GM19025 (cell line): Measurements from ENCODE around the gene C2orf81.
"Not testable (repeated sequence)": the region's sequence is repeated elsewhere in the genome, so short reads cannot be mapped to it uniquely, and the experiment has no call there.

Experiments used
- ATAC-seq: cut with Tn5 transposase; IDR thresholded peaks from one replicate; pipeline ENCODE4 v1.9.1; 2021; ENCODE audit warnings: mild to moderate bottlenecking, low read depth, moderate library complexity; ENCODE audit not compliant: unreplicated experiment

Gene C2orf81

DNA sequence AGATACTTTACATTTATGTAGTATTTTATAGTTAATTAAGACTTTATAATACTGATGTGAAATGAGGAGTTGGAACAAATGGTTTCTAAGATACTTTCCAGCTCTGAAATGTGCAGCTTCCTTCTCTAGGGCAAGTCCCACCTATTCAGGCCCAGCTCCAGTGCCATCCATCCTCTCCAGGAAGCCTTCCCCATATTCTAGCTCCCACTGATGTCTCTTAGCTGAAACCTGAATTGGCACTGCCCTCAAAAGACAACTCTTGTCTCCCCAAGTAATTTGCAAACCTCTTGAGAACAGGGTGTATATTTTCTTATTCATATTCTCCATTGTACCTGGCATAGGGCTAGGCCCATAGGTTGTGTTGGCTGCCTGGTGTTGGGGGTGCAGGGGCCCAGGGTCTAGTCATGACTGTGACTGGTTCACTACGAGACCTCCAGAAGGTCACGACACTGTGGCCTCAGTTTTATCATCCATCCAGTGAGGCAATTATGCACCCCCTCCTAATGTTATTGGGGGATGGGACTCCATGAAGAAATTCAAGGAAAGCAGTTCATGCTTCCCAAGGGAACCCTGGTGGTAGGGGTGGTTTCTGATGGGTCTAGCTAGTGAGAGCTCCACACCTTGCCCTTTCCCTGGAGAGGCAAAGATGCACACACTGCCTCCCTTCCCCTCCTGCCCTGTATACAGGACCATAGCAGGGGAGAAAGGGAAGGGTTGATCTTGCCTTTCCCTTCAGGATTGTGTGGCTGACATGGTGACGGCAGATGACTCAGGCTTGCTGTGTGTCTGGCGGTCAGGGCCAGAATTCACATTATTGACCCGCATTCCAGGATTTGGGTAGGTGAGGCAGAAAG is 2.9 kb upstream of the C2orf81 start:
- ATAC-seq: no peak

DNA sequence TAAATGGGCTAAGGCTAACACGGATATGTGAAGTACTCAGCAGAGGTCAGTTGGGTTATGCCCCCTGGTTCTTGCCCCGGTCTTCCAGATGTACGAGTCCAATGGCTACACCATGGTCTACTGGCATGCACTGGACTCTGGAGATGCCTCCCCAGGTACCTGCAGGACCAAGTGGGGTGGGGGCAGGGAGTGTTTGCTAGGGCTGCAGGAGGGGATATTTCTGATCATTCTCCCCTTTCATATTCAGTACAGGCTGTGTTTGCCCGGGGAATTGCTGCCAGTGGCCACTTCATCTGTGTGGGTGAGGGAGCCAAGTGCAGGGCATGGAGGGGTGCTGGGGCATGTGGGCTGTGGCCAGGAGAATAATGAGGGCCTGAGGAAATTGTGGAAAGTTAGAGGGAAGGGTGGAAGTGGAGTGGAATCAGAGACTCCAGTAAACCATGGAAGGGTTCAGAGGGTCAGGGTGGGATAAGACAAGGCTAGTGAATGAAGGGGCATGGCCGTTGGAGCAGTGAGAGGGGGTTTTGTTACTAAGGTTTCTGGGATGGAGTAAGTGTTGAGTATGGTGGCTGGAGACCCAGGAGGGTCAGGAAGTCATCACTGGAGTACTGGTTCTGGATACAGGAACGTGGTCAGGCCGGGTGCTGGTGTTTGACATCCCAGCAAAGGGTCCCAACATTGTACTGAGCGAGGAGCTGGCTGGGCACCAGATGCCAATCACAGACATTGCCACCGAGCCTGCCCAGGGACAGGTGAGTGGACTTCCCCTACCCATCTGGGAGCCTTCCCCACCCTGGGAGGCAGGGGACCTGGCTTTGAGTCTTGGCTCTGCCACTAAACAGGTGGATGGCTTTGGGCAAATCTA is 2.0 kb upstream of the C2orf81 start:
- ATAC-seq: no peak

DNA sequence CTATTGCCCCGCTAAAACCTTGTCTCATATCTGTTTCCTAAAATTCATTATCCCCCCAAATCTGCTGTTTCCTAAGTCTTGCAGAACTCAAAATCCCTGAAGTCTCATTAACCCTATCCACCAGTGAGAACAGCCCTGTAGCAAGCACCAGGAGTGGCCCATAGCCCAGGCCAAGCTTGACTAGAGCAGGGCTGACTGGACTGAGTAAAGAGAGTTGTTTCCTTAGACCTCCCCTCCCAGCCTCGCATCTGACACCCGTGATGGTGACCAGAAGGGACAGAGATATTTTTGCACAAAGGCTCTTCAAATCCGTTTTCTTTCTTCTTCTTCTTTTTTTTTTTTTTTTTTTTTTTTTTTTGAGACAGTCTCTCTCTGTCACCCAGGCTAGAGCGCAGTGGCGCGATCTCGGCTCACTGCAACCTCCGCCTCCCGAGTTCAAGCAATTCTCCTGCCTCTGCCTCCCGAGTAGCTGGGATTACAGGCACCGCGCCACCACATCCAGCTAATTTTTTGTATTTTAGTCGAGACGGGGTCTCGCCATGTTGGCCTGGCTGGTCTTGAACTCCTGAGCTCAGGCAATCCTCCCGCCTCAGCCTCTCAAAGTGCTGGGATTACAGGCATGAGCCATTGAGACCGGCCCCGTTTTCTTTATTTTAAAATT is 846 bp downstream of the C2orf81 start:
- ATAC-seq: not testable (repeated sequence)

DNA sequence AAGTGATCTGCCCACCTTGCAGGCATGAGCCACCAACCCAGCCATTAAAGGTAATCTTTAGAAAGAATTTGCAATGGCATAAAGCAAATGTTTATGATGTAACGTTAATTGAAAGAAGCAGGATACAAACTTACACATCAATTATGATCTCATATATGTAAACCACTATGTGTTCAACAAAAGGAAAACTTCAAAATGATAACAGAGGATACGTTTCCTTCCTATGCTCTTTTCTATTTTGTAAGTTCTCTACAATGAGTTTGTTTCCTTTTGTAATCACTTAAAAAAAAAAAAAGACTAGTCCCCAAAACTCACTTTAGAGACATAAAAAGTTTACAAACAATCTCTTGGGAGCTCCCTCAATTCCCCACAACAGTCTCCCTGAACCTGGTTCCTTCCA is 1.4 kb downstream of the C2orf81 start:
- ATAC-seq: no peak

DNA sequence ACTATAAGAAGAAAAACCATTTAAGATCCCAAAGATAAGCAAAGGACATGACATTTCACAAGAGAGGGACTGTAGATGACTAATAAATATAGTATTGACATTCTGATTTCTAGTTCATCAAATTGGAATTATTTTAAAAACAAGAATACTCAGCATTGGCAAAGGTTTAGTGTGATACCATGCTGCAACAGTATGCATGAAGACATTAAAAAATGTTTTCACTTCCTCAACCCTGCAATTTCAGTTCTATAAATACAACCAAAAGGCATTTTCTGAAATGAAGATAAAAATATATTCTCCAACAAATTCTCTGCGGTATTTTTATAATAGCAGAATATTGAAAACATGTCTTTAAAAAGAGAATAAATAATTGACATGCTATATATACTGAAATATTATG is 2.1 kb downstream of the C2orf81 start:
- no peak for ATAC-seq

DNA sequence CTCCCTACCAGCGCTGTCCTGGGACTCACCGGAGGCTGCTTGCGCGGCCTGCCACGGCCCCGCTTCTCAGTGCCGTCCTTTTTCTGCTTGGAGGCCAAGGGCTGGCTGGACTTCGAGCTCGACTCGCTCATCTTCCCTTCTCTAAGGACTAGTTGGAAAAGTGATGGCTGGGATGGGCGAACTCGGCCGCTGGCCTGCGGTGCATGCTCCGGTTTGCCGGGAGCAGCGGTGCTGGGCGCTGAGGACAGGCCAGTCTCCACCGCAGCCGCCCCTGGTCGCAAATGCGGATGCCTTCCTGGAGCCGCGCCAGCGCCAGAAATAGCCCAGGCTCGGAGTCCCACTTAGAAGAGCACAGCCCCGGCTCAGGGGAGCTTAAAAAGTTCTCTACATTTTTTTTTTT is 3.1 kb downstream of the C2orf81 start:
- no peak for ATAC-seq

DNA sequence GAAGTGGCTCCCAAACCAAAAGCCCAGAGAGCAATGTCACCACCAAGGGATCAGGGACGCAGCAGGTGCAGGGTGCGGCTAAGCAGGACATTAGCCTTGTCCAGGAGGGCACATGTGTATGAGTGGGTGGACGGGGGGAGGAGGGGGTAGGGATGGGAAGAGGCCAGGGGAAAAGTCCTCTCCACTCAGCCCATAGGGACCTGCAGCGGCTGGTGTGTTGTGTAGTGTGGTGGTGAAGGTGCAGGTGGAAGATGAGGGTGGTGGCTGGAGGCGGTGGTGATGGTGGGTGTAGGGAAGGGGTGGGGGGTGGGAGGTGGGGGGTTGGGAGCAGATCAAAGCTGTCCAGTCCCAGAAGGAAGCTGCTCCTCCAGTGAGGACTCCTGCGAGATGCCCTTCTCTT is 3.7 kb downstream of the C2orf81 start:
- ATAC-seq: no peak

DNA sequence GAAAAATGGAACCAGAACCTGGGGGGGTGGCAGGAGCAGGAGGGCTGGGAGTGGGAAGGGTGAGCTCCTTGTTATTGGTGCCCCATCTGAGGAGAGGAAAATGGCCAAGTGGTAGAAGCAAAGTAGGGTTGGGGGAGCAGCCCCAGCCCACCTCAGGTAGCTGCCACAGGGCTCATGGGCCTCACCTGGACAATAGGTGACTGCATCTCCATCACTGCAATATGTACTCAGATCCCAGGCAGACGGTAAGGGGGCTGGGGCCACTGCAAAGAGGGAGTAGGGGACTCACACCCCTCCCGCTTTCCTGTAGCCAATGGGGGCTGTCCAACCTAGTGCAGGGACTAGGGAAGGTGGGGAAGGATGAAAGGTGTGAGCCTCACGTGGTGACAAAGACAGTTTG is 4.2 kb downstream of the C2orf81 start:
- no peak for ATAC-seq

DNA sequence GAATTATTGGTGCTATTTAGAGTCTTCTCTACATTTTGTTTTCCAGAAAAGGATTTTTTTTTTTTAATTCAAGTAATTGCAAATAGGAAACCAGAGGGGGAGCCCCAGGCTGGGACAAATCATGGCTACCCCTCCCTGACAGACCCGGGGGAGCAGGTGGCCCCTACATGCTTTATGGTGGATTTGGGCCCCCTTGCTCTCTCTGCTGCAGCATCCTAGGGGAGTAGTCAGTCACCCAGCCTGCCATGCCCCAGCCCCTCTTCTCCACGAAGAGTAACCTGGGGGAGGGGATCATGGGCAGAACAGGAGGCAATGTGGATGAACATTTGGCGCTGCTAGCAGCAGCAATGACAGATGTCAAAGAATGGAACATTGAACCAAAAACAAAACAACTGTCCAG is 4.6 kb downstream of the C2orf81 start:
- ATAC-seq: no peak

DNA sequence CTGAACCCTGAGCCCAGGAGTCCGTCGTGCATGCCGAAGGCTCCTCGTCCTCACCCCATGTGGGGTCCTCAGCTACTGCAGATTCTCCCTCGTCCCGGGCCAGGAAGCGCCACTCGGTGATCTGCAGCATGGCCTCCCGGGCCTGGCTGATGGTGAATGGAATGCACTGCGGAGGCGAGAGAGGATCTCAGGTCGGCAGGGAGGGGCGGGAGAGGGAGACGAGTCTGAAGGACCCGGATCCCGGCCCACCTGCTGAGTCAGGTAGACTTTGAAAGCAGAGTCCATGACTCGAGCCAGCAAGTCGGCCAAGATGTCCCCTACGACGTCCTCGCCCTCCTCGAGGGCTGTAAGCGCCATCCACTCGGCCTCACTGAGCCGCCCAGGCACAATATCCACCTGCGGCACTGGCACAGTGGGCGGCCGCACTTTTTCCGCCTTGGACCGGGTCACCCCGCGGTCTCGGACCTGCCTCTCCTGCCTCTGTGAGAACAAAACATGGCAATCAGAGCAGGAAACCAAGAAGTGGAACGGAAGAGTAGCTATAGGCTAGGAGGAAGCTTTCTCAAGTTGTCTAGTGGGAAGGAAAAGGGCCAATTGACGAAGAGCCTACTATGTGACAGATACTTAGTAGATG is 5.5 kb downstream of the C2orf81 start:
- no peak for ATAC-seq

DNA sequence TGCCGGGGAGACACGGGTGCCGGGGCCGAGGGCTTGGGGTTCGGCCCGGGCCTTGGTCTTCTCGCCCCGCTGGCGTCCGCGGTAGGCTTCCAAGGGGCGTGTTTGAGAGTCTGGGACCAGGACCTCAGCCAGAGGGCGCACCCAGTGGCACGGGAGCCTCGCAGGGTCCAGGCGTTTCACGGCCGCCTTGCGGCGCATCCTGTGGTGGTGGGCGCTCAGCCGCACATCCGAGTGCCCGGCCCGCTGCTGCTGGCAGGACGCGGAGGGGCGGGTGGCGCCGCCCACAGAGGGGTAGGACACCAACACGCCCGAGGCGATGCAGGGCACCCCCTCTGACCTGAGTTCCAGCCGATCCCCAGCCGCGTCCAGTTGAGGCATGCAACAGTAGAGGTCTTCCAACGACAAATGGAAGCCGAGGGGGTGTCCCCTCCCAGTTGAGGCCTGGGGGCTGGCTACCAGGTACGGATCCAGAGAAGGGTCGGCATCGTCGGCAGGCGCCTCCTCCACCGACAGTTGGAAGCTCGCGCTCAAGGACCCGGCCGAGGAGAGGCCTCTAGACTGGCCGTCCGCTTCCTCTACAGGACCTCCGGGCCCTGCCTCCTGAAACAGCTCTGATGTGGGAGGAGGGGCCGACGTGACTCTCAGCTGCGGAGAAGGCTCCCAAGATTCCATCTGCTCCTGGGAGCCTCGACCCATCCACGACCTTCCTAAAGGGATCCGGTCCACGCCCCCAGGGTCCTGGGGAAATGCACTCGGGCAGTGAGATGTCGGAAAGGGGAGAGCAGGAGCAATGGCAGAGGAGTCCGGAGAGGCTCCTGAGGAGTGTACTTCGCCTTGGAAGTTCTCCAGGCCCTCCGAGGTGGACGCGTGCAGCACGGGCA is 6.3 kb downstream of the C2orf81 start:
- ATAC-seq: no peak

DNA sequence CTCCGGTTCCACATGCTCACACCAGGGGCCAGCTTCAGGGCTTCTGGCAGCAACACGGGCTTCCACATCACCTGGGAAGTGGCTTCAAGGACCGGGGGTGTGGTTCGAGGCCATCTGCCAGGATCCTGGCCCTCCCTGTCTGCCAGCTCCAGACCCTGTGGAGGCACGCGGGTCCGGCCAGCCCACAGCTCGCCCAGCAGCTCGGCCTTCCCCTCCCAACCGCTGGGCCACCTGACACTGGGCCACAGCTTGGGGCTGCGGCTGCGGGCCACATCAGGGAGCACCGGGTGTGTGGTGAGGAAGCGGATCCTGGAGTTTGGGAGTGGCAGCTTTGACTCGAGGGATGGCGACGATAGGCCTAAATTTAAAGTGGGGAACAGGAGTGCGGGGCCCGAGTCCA is 7.0 kb downstream of the C2orf81 start:
- no peak for ATAC-seq

DNA sequence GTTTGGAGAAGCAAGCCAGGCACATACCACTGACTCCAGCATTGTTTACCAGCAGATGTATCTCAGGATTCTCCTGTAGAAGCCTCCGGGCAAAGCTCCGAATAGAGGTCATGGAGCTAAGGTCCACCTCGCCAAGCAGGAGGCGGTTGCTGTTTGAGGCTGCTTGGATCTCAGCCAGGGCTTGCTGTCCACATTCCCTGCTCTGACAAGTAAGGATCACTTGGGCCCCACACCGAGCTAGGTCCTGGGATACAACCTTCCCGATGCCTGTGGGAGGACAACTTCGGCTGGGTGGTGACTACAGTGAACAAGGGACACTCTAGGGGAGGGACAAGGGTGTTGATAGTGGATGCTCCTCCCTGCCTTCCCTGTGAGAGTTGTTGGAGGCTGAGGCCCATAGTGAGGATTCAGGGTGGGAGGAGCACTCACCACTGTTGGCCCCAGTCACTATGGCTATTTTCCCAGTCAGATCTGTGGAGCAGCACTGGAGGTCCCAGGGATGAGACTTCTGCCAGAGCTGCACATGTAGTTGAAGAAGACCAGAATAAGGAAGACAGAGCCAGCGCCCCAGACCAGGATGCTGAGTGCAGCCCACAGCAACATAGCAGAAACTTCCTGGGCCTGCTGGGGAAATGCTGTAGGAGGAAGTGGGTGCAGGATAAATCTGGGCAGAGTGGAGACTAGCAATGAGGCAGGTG is 8.3 kb downstream of the C2orf81 start:
- no peak for ATAC-seq

DNA sequence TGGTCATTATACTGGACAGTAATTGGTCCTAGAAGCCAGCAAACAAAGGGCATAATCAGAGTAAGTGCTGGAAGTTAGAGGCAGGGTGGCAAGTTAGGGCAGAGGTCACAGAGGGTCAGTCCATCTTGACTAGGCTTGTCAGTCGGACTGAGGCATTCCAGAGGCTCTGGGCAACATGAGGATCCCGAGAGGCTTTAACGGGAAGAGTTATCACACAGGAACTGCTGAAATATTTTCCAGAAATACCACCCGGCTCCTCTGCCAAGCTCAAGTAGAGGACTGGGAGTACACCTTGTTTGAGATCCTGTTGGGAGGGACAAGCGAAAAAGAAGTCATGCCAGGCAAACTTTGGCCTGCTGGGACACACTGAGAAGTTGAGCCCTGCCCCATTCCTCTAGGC is 13.7 kb downstream of the C2orf81 start:
- no peak for ATAC-seq

DNA sequence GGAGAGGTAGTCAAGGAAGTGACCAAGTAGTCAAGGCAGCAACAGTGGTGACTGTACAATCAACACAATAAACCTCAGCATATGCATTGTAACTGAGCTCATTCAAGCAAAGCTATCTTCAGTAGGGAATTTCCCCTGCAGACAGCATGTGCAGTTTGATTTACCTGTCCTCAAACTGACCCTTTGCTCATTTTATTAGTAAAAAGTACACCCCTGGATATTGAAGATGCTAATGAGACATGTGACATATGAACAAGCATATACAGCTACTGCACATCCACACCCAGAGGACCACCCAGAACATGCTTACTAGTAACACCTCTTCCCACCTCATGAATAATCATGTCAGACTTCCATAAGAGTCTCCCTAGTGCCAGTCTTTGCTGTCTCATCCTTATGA is 15.4 kb downstream of the C2orf81 start:
- no peak for ATAC-seq

DNA sequence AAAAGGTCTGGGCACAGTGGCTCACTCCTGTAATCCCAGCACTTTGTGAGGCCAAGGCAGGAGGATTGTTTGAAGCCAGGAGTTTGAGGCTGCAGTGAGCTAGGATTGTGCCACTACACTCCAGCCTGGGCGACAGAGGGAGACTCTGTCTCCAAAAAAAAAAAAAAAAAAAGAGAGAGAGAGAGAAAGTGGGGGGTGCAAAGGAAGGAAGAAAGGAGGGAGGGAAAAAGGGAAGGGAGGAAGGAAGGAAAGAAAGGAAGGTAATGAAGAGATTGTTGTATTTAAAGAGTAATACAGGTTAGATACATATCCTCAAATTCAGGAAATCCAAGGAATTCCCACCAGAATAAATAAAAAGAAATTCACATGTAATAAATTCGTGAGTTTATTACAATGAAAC is 19.5 kb downstream of the C2orf81 start:
- no peak for ATAC-seq

DNA sequence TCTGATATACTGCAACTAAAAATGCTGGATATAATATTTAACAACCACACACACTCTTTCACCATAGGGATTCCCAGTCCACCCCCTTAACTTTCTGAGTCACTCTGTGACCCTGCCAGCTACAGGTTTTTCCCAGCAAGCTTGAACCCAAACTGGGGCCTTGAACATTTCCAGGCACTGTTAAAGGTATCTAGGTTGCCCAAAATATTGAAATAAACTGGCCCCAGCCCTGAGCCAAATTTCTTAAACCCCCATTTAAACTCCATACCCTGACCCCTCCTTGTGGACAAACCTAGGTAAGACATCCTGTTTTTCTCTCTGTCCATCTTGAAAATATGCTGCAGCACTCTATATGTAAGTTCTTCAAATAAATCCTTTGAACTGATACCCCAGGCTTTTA is 21.6 kb downstream of the C2orf81 start:
- no peak for ATAC-seq

DNA sequence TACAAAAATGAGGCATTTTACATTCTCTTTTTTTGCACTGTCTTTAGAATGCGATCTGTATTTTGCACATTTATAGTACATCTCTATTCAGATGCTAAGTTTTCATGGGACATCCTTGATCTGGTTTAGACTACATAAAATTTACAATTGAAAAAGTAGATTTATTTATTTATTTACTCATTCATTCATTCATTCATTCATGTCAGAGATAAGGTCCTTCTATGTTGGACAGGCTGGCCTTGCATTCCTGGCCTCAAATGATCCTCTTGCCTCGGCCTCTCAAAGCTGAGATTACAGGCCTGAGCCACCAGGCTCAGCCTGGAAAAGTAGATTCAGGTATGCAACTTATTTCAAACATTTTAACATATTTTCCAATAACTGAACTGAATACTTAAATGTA is 25.3 kb downstream of the C2orf81 start:
- no peak for ATAC-seq

DNA sequence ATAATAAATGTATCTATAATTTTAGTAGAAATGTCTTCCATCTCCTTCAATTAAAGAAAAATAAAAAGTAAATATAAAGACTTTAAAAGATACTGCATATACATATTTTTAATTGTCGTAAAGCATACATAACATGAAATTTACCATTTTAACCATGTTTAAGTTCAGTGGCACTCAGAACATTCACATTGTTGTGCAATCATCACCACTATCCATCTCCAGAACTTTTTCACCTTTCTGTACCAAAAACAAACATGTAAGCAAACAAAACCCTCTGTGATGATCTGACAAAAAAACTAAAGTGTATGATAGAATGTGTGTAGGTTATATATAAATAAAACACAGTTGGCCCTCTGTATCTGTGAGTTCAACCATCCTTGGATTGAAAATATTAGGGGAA is 27.9 kb downstream of the C2orf81 start:
- ATAC-seq: no peak
